Ramos (cell line): ENCODE measurements around the gene FOXK2.

Experiments
- in situ Hi-C: fragments of 300-500 bp; cut with MboI; formaldehyde crosslinking; loops from one replicate; pipeline ENCODE4 v1.14.3; 2022; ENCODE audit warnings: low sequenced_read_pairs; ENCODE audit not compliant: unreplicated experiment

The FOXK2 gene

DNA sequence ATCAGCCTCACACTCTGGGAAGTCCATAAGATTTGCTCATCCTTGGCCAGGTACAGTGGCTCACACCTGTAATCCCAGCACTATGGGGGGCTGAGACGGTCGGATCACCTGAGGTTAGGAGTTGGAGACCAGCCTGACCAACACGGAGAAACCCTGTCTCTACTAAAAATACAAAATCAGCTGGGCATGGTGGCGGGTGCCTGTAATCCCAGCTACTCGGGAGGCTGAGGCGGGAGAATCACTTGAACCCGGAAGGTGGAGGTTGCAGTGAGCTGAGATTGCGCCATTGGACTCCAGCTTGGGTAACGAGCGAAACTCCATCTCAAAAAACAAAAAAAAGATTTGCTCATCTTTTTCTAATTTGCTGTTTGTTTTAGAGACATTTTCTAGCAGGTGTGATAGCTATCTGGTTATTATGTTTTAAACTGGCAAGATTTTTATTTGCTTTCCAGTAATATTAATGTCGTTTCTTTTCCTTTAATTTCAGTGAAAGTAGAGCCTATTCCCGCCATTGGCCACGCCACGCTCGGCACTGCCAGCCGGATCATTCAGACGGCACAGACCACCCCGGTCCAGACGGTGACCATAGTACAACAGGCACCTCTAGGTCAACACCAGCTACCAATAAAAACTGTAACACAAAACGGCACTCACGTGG is 67.2 kb downstream of the FOXK2 start:
- in situ Hi-C loops: no loop called here

GRCh38 chr17:82587234-82588086 is 67.9 kb downstream of the FOXK2 start:
- in situ Hi-C loops: no loop called here

- in situ Hi-C loops: no loop called here
Observed at GRCh38 chr17:82588266-82589175, 69.0 kb downstream of the FOXK2 start.

DNA sequence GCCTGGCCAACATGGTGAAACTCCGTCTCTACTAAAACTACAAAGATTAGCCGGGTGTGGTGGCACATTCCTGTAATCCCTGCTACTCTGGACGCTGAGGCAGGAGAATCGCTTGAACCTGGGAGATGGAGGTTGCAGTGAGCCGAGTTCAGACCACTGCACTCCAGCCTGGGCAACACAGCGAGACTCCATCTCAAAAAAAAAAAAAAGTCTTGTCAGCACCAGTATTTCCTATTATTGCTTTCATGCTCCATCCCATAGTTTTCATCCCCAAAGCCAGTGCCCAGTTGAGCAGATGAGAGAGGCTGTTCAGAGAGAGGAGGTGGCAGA is 70.3 kb downstream of the FOXK2 start:
- in situ Hi-C loops: no loop called here

DNA sequence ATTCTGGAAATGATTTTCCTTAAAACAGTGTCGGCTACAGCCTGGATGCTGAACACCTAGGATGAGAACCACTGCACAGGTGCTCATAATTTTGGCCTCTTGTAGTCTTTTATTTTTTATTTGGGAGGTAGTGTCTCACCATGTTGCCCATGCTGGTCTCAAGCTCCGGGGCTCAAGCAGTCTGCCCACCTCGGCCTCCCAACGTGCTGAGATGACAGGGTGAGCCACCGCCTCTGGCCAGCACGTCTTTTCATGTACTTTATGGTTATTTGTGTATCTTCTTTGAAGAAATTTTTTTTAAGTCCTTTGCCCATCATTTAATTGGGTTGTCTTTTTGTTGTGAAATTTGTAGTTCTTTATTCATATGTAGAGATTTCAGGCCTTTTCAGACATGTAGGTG is 70.7 kb downstream of the FOXK2 start:
- in situ Hi-C loops: no loop called here

GRCh38 chr17:82590881-82591539 is 71.5 kb downstream of the FOXK2 start:
- in situ Hi-C loops: no loop called here

DNA sequence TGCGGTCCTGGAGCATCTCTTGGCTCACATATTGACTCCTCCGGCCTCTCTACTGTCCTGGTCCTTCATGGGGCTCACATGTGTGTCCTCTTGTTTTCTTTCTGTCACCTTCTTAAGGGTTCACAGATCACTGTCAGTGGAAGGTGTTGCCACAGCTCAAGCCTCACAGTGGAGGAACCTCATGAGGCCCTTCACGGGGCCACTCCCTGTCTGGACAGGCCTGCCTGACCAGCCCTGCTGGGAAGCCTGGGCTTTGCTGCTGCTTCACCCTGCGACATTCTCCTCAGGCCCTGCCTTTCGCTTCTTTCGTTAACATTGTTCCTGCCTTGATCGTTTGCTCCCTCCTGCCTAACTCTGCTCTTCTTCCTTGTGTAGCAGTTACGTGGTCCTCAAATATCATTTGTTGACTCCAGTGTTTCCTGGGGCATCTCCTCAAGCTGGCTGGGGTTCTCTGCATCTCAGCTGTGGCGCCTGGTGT is 72.8 kb downstream of the FOXK2 start:
- in situ Hi-C loops: no loop called here

DNA sequence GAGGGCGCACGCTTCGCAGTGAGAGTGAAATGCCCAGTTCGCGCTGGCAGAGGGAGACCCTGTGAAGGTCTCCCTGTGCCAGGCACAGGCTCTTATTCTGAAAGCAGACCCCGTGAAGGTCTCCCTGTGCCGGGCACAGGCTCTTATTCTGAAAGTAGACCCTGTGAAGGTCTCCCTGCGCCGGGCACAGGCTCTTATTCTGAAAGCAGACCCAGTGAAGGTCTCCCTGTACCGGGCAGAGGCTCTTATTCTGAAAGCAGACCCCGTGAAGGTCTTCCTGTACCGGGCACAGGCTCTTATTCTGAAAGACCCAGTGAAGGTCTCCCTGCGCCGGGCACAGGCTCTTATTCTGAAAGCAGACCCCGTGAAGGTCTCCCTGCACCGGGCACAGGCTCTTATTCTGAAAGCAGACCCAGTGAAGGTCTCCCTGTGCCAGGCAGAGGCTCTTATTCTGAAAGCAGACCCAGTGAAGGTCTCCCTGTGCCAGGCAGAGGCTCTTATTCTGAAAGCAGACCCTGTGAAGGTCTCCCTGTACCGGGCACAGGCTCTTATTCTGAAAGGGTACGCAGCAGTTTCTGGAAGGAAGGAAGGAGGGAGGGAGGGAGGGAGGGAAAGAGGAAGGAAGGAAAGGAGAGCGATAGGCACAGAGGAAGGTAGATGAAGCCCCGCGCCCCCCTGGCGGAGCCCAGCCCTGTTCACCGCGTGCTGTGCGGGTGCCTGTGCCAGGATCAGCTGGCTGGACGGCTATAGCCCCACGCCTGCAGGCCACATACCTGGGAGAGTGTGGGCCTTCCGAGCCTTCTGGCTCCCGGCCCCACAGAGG is 73.4 kb downstream of the FOXK2 start:
- in situ Hi-C loops: no loop called here

GRCh38 chr17:82593590-82594087 is 74.1 kb downstream of the FOXK2 start:
- in situ Hi-C loops: no loop called here

GRCh38 chr17:82594571-82594970 is 75.0 kb downstream of the FOXK2 start:
- in situ Hi-C loops: no loop called here

GRCh38 chr17:82595893-82596292 is 76.4 kb downstream of the FOXK2 start:
- in situ Hi-C loops: no loop called here

DNA sequence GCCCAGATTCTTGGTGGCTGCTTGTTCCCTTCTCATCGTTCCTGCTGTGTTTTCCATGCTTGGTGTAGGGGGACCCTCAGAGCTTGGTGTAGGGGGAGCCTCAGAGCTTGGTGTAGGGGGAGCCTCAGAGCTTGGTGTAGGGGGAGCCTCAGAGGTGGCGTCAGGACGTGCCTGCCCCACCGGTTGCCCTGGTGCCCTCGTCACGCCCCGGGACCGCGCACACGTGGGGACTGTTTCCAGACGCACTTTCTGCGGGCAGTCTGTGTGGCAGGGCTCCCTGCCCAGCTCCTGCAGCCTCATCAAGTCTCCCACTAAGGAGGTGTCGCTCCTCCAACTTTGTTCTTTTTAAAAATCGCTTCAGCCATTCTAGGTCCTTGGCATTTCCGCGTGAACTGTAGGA is 76.8 kb downstream of the FOXK2 start:
- in situ Hi-C loops: no loop called here

GRCh38 chr17:82596837-82597672 is 77.5 kb downstream of the FOXK2 start:
- in situ Hi-C loops: no loop called here

GRCh38 chr17:82598256-82599119 is 79.0 kb downstream of the FOXK2 start:
- in situ Hi-C loops: no loop called here

- in situ Hi-C loops: no loop called here
Observed at GRCh38 chr17:82599674-82600661, 80.4 kb downstream of the FOXK2 start.

DNA sequence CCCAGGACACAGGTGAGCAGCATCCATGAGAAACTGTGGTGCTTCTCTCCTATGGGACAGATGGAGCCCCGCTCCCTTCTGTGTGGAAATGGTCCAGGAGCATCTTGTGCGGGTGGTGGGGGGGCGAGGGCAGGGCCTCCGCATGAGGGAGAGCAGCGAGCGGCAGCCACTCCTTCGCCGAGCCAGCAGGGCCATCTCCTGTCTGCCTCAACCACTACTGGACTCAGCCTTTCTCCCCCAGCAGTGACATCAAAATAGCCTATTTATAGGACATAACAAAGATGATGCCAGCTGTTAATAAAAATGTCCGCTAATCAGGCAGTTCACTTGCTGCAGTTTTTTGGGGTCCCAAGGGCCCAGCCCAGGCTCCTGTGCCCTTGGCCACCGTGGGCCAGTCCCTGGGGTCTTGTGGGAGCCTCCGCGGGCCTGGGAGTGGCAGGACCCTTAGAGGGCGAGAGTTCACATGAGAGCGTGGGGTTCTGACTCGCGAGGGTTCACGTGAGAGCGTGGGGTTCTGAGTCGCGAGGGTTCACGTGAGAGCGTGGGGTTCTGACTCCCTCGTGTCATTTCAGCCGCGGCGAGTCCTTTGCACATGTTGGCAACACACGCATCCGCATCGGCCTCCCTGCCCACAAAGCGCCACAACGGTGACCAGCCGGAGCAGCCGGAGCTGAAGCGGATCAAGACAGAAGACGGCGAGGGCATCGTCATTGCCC is 81.4 kb downstream of the FOXK2 start:
- in situ Hi-C loops: no loop called here
